Renal cortical epithelial cell (primary cell): ENCODE data around the gene ST3GAL4. TPM values are rescaled to one million over a fixed set of nuclear protein-coding genes. Genes with fewer than 3 reads are reported as not detected.

Source experiments
- DNase-seq: peaks from one replicate; pipeline ENCODE4 v3.0.0-alpha.2; 2011; ENCODE audit warnings: low read depth
- total RNA-seq: library from RNA; depleted of rRNA; stranded (reverse); fragments of >200 nt; gene quantifications from 2 replicates; pipeline ENCODE4 v1.2.3, GENCODE V29; 2014

ST3GAL4 gene
- total RNA-seq, 1 donor from 2014 or later, result 17.8 TPM

- DNase-seq, result no peak
Measured at GRCh38 chr11:126444072-126444471, 88.6 kb downstream of the ST3GAL4 start.

GRCh38 chr11:126446581-126446980 is 91.1 kb downstream of the ST3GAL4 start:
- no peak for DNase-seq

DNA sequence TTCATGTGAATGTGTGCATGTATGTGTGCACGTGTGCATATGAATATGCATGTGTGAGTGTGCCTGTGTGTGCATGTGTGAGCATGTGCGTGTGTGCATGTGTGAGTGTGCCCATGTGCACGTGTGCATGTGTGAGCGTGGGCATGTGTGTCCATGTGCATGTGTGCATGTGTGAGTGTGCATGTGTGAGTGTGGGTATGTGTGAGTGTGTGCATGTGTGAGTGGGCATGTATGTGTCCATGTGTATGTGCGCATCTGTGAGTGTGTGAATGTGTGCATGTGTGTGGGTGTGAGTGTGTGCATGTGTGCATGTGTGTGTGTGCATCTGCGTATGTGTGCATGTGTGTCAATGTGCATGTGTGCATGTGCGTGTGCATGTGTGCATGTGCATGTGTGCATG is 94.7 kb downstream of the ST3GAL4 start:
- DNase-seq, result no peak

DNA sequence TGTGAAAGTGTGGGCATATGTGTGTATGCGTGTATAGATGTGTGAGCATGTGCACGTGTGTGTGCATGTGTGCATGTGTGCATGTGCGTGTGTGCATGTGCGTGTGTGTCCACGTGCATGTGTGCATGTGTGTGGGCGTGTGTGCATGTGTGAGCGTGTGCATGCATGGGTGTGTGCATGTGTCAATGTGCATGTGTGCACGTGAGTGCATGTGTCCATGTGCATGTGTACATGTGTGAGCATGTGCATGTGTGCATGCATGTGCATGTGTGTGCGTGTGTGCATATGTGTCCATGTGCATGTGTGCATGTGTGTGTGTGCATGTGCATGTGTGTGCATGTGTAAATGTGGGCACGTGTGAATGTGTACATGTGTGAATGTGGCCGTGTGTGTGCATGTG is 95.3 kb downstream of the ST3GAL4 start:
- DNase-seq, result no peak

GRCh38 chr11:126451211-126451802 is 95.8 kb downstream of the ST3GAL4 start:
- no peak for DNase-seq

GRCh38 chr11:126452241-126453101 is 97.0 kb downstream of the ST3GAL4 start:
- no peak for DNase-seq

DNA sequence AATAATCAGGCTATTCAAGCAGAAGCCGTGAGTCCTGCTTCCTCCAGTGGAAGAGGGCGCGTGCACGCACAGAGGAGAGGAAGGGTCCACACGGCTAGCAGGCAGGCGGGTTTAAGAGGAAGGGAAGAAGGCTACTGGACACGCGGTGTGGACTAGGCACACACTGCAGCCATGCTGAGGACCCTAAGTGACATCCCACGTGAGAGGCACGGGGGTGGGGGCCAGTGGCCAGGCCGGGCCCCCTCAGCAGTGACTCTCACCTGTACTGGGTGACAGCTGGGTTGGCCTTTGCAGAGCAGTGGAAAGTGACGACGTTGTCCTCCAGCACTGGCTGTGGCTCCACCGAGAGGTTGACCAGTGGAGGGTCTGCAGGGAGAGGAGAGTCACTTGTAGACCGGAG is 100.6 kb downstream of the ST3GAL4 start:
- no peak for DNase-seq

GRCh38 chr11:126456783-126457542 is 101.5 kb downstream of the ST3GAL4 start:
- DNase-seq, result no peak

DNA sequence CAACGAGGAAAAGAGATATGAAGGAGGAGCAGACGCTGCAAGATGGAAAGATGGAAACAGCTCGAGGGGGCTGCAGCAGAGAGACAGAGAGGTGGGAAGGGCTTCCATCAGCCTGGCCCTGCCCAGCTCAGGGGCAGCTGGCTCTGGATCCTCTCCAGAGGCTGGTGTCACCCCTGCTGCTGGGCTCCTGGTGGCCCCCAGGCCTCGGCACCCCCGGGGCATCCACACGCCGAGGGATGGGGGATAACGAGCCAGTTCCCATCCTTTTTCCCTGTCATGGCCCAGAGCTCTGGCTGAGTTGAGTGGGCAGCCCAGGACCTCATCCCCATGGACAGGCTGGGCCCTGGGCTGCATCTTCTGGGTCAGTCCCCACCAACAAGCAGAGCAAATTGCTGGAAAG is 102.3 kb downstream of the ST3GAL4 start:
- DNase-seq, result no peak

- DNase-seq, result no peak
Measured at GRCh38 chr11:126459691-126460281, 104.3 kb downstream of the ST3GAL4 start.

DNA sequence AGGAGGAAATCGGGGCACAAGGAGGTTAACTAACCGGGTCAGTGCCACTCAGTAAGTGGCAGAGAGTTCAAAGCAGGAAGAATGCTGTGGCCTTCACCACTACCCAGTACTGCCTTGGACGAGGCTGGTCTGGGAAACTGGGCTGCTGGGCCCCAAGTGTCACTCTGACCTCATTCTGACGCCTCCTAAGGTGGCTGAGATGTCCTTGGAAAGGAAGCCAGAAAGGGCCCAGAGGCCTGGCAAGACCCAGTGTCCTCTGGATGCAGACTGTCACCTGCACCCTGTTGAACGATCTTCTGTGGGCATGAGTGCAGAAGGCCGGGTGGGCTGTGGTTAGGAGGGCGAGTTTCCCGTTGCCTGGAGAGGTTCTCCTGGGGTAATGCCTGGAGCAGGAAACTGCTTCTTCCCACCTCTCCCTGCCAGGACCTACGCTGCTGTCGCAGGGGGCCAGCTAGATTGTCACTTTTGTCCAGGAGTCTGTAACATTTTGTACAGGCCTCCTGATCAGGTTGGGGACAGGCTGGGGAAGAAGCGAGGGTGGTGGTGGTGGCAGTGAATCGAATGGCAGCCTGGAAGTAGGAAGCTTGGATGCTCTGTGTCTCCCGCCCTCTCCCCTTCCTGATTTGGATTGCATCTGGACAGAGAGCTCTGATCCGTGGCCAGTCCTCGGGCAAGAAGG is 105.1 kb downstream of the ST3GAL4 start:
- no peak for DNase-seq

- DNase-seq, result no peak
Measured at GRCh38 chr11:126461096-126461440, 105.6 kb downstream of the ST3GAL4 start.

DNA sequence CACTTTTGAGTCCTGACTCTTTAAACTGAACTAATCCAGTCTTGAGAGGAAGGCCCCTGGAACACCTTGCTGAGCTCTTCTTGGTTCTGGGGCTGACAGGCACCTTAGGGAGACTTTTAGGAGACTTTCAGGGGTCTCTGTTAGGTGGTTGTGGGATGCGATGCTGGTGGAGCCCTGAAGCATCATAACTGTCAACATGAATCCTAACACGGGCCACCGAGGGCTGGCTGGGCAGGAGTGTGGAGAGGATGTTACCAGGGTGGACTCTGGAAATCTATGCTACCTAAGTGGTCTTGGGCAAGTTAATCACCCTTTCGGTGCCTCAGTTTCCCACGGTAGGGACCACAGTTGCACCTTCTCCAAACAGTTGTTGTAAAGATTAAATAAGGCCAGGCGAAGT is 106.5 kb downstream of the ST3GAL4 start:
- DNase-seq, result no peak

- DNase-seq, result no peak
Measured at GRCh38 chr11:126462422-126462821, 106.9 kb downstream of the ST3GAL4 start.

Other genes with a start within 250 kb of the ST3GAL4 start
- 28.9 and 46.7 TPM in 2 replicates for gene RPUSD4, start 144.0 kb upstream of the ST3GAL4 start, total RNA-seq
- 45.2 and 64.9 TPM in 2 replicates for gene FAM118B, start 143.9 kb upstream of the ST3GAL4 start, total RNA-seq
- gene SRPRA, start 86.8 kb upstream of the ST3GAL4 start, total RNA-seq, result 26.4 and 66.6 TPM in 2 replicates
- 16.3 and 20.1 TPM in 2 replicates for gene FOXRED1, start 86.5 kb upstream of the ST3GAL4 start, total RNA-seq
- gene TIRAP, start 72.6 kb upstream of the ST3GAL4 start, total RNA-seq, result 1.4 and 5.1 TPM in 2 replicates
- gene DCPS, start 51.6 kb upstream of the ST3GAL4 start, total RNA-seq, result 9.2 and 9.4 TPM in 2 replicates